Measurements from ENCODE around the gene CCDC188.

Gene CCDC188

GRCh38 chr22:20152464-20152890 lies 1.6 kb upstream of the CCDC188 start:
- in situ Hi-C loops (cut with MboI; ENCODE audit: low sequenced_read_pairs): loop anchor here (10.0 kb wide), 1 partner anchor 122 kb away; no protein-coding TSS in a partner anchor

- in situ Hi-C loops (cut with MboI; ENCODE audit: low sequenced_read_pairs): loop anchor here (10.0 kb wide), 1 partner anchor 124 kb away; no protein-coding TSS in a partner anchor
Observed at GRCh38 chr22:20151276-20151588, 377 bp upstream of the CCDC188 start.

GRCh38 chr22:20149257-20150250 lies 1.3 kb downstream of the CCDC188 start:
- in situ Hi-C loops (cut with MboI; ENCODE audit: low sequenced_read_pairs): loop anchor here (10.0 kb wide), 1 partner anchor 125 kb away; no protein-coding TSS in a partner anchor

- in situ Hi-C loops (cut with MboI; ENCODE audit: low sequenced_read_pairs): no loop called here
Observed at GRCh38 chr22:20148414-20148813, 2.4 kb downstream of the CCDC188 start.

- in situ Hi-C loops (cut with MboI; ENCODE audit: low sequenced_read_pairs): no loop called here
Observed at GRCh38 chr22:20147237-20147988, 3.4 kb downstream of the CCDC188 start.

- in situ Hi-C loops (cut with MboI; ENCODE audit: low sequenced_read_pairs): no loop called here
Observed at GRCh38 chr22:20146777-20147176, 4.1 kb downstream of the CCDC188 start.

GRCh38 chr22:20145832-20146223 lies 5.0 kb downstream of the CCDC188 start:
- in situ Hi-C loops (cut with MboI; ENCODE audit: low sequenced_read_pairs): no loop called here

- in situ Hi-C loops (cut with MboI; ENCODE audit: low sequenced_read_pairs): no loop called here
Observed at GRCh38 chr22:20145206-20145831, 5.5 kb downstream of the CCDC188 start.

GRCh38 chr22:20143883-20144665 lies 6.8 kb downstream of the CCDC188 start:
- in situ Hi-C loops (cut with MboI; ENCODE audit: low sequenced_read_pairs): no loop called here

- in situ Hi-C loops (cut with MboI; ENCODE audit: low sequenced_read_pairs): no loop called here
Observed at GRCh38 chr22:20142711-20143621, 7.9 kb downstream of the CCDC188 start.

GRCh38 chr22:20141186-20142077 lies 9.4 kb downstream of the CCDC188 start:
- in situ Hi-C loops (cut with MboI; ENCODE audit: low sequenced_read_pairs): no loop called here

GRCh38 chr22:20140521-20140964 lies 10.3 kb downstream of the CCDC188 start:
- in situ Hi-C loops (cut with MboI; ENCODE audit: low sequenced_read_pairs): no loop called here

GRCh38 chr22:20140107-20140445 lies 10.8 kb downstream of the CCDC188 start:
- in situ Hi-C loops (cut with MboI; ENCODE audit: low sequenced_read_pairs): no loop called here

GRCh38 chr22:20139391-20140106 lies 11.3 kb downstream of the CCDC188 start:
- in situ Hi-C loops (cut with MboI; ENCODE audit: low sequenced_read_pairs): no loop called here

- in situ Hi-C loops (cut with MboI; ENCODE audit: low sequenced_read_pairs): no loop called here
Observed at GRCh38 chr22:20138868-20139267, 12.0 kb downstream of the CCDC188 start.

- in situ Hi-C loops (cut with MboI; ENCODE audit: low sequenced_read_pairs): no loop called here
Observed at GRCh38 chr22:20138417-20138738, 12.5 kb downstream of the CCDC188 start.

GRCh38 chr22:20137671-20138416 lies 13.0 kb downstream of the CCDC188 start:
- in situ Hi-C loops (cut with MboI; ENCODE audit: low sequenced_read_pairs): no loop called here
